T-helper 1 cell treated with Interleukin-12 subunit alpha and Interleukin-12 subunit beta and Interleukin-4 antibody, amounts not matched to agents 30 μg/mL and 1 μg/mL, for 36 hours (primary cell): Measurements from ENCODE around the gene ABCC10.
A peak's percentile ranks its signal among the peaks of the same experiment; 100 is the strongest.
"Not testable (repeated sequence)": the region's sequence is repeated elsewhere in the genome, so short reads cannot be mapped to it uniquely, and the experiment has no call there.

Source experiments
- H3K27ac Mint-ChIP-seq: one replicate; pipeline ENCODE4 v1.8.0; 2021; ENCODE audit warnings: mild to moderate bottlenecking, mixed read lengths
- H3K27me3 Mint-ChIP-seq: one replicate; pipeline ENCODE4 v1.8.0; 2021; ENCODE audit warnings: low read depth, mixed read lengths
- H3K36me3 Mint-ChIP-seq: one replicate; pipeline ENCODE4 v1.8.0; 2021; ENCODE audit warnings: low read depth, mixed read lengths
- H3K4me1 Mint-ChIP-seq: one replicate; pipeline ENCODE4 v1.8.0; 2021; ENCODE audit warnings: low read depth, mixed read lengths
- H3K4me3 Mint-ChIP-seq: one replicate; pipeline ENCODE4 v1.8.0; 2021; ENCODE audit warnings: mild to moderate bottlenecking, moderate library complexity, mixed read lengths
- H3K9me3 Mint-ChIP-seq: one replicate; pipeline ENCODE4 v1.8.0; 2021; ENCODE audit warnings: mixed read lengths

ABCC10 gene

DNA sequence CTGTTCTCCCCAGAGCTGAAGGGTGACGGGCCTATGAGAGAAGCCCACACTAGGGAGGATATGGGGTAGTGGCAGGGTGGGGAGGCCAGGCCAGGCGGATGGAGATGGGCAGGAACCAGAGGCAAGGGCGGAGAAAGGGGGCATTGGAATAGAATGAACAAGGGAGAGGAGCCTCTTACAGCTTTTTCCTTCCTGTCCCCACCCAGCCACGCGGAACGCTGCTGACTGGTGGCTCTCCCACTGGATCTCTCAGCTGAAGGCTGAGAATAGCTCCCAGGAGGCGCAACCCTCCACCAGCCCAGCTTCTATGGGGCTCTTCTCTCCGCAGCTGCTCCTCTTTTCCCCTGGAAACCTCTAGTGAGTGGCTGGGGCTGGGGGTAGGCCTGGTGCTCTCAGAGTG, 17.2 kb downstream of the ABCC10 start:
- H3K27ac Mint-ChIP-seq, result no peak overlapping the region
- H3K36me3 Mint-ChIP-seq, result peaks cover 16% of the 10 kb centered on the region
- no peak overlapping the region for H3K4me3 Mint-ChIP-seq
- no peaks in the 10 kb centered on the region for H3K4me1 Mint-ChIP-seq
- no peaks in the 10 kb centered on the region for H3K9me3 Mint-ChIP-seq
- no peaks in the 10 kb centered on the region for H3K27me3 Mint-ChIP-seq

DNA sequence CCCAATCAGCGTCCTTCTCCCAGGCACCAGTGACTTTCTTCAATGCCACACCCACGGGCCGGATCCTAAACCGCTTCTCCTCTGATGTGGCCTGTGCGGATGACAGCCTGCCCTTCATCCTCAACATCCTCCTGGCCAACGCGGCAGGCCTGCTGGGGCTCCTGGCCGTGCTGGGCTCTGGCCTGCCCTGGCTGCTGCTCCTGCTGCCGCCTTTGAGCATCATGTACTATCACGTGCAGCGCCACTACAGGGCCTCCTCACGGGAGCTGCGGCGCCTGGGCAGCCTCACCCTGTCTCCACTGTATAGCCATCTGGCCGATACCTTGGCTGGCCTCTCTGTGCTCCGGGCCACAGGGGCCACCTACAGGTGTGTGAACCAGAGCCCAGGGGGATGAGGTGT, 18.2 kb downstream of the ABCC10 start:
- H3K4me3 Mint-ChIP-seq, result no peak overlapping the region
- no peaks in the 10 kb centered on the region for H3K9me3 Mint-ChIP-seq
- H3K27me3 Mint-ChIP-seq, result no peaks in the 10 kb centered on the region
- no peak overlapping the region for H3K27ac Mint-ChIP-seq
- H3K36me3 Mint-ChIP-seq, result peaks cover 20% of the 10 kb centered on the region
- no peaks in the 10 kb centered on the region for H3K4me1 Mint-ChIP-seq

DNA sequence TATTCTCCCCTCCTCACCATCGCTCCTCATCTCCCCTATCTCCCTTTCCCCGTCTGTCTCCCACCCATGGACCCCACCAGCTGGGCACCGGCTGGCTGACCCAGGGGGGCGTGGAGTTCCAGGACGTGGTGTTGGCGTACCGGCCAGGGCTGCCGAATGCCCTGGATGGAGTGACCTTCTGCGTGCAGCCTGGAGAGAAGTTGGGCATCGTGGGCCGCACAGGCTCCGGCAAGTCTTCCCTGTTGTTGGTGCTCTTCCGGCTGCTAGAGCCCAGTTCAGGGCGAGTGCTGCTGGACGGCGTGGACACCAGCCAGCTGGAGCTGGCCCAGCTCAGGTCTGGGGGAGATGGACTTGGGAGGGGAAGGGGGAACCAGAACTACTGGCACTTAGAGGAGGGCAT, 20.3 kb downstream of the ABCC10 start:
- H3K4me1 Mint-ChIP-seq, result no peaks in the 10 kb centered on the region
- H3K36me3 Mint-ChIP-seq, result peaks cover 21% of the 10 kb centered on the region
- peak overlapping the region; percentile 19 for H3K27ac Mint-ChIP-seq
- H3K27me3 Mint-ChIP-seq, result no peaks in the 10 kb centered on the region
- no peak overlapping the region for H3K4me3 Mint-ChIP-seq
- H3K9me3 Mint-ChIP-seq, result no peaks in the 10 kb centered on the region

DNA sequence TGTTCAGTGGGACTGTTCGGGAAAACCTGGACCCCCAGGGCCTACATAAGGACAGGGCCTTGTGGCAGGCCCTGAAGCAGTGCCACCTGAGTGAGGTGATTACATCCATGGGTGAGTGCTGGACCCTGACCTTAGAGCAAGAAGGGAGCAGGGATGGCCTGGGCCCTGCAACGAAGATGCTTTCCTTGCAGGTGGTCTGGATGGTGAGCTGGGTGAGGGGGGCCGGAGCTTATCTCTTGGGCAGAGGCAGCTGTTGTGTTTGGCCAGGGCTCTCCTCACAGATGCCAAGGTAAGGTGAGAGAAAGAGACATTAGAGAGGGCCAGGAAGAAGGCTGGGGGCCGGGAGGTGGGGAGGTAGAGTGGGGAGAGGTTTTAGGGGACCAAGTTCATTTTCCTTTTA, 21.6 kb downstream of the ABCC10 start:
- no peak overlapping the region for H3K4me3 Mint-ChIP-seq
- H3K27ac Mint-ChIP-seq, result no peak overlapping the region
- peaks cover 20% of the 10 kb centered on the region for H3K36me3 Mint-ChIP-seq

DNA sequence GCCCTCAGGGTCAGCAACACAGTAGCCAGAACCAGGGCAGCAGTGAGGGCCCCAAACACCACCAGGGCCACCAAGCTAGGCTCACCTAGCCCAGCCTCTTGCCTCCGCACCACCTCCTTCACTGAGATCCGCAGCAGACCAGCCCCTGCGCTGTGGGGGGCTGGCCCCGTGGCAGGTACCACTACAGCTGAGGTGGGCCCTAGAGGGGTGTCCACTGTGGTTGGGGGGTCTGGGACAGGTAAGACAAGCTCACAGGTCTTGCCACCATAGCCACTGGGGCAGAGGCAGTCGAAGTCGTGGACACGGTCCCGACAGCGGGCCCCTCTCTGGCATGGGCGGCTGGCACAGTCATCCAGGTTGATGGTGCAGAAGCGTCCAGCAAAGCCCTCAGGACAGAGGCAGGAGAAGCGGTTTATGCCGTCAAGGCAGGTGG, 23.4 kb downstream of the ABCC10 start:
- Mint-ChIP-seq H3K27ac (no peak overlapping the region), H3K36me3 (peaks cover 19% of the 10 kb centered on the region), H3K4me1 (peaks cover 5% of the 10 kb centered on the region), H3K27me3 (peaks cover 11% of the 10 kb centered on the region), H3K9me3 (no peaks in the 10 kb centered on the region), H3K4me3 (no peak overlapping the region)

More for the DNA sequence above, 21.6 kb downstream of the ABCC10 start:
- H3K27me3 Mint-ChIP-seq, result peaks cover 2% of the 10 kb centered on the region
- no peaks in the 10 kb centered on the region for H3K4me1 Mint-ChIP-seq
- no peaks in the 10 kb centered on the region for H3K9me3 Mint-ChIP-seq

DNA sequence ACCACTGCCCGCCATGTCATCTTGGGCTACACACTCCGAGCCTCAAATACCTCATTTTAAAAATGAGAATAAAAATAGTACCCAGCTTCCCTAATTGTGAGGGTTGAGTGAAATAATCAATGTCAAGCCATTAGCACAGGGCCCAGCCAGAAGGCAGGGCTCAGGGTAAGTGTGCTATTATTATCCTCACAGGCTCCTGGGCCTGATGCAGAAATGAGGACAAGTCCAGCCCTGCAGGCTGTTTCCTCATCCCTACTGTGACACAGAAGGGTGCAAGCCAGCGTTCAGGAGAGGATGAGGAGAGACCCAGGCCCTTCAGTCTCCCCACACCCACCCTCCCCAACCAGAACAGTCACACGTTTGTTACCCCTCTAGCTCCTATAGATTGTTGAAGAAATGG, 24.0 kb downstream of the ABCC10 start:
- Mint-ChIP-seq H3K27me3 (peaks cover 18% of the 10 kb centered on the region), H3K27ac (no peak overlapping the region), H3K4me3 (no peak overlapping the region), H3K4me1 (peaks cover 9% of the 10 kb centered on the region), H3K36me3 (peaks cover 19% of the 10 kb centered on the region), H3K9me3 (no peaks in the 10 kb centered on the region)

DNA sequence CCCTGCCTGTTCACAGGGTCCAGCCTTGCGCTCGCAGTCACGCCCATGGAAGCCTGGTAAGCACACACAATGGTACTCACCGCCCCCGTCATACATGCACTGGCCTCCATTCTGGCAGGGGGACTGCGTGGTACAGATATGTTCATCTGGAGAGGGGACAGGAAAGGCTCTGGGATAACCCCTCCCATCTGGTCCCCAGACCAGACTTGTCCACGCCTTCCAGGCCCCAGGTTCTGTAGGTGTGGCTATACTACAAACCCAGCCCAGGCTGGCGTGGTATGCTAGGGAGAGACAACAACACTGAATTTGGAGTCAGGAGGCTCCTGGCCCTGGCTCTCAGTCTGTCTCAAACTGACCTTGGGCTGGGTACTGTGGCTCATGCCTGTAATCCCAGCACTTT, 24.6 kb downstream of the ABCC10 start:
- Mint-ChIP-seq H3K4me1 (peaks cover 11% of the 10 kb centered on the region), H3K9me3 (no peaks in the 10 kb centered on the region), H3K36me3 (peaks cover 19% of the 10 kb centered on the region), H3K4me3 (no peak overlapping the region), H3K27ac (no peak overlapping the region), H3K27me3 (peaks cover 24% of the 10 kb centered on the region)

DNA sequence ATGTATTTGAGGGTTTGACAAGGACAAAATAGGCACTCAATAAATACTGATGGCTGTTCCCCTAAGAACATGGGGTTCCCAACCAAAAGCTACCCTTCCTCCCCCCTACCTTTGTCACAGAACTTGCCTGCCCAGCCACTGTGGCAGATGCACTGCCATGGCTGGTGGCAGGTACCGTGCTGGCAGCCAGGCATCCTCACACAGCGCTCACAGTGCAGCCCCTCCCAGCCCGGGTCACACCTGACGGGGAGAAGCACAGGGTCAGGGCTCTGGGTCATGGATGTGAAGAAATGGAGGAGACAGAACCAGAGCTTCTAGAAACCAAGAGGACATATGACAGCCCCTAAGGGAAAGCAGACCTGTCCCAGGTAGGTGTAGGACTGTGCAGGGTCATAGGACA, 25.6 kb downstream of the ABCC10 start:
- Mint-ChIP-seq H3K36me3 (peaks cover 14% of the 10 kb centered on the region), H3K4me1 (peaks cover 11% of the 10 kb centered on the region), H3K9me3 (no peaks in the 10 kb centered on the region), H3K27ac (no peak overlapping the region), H3K4me3 (no peak overlapping the region), H3K27me3 (peaks cover 30% of the 10 kb centered on the region)

DNA sequence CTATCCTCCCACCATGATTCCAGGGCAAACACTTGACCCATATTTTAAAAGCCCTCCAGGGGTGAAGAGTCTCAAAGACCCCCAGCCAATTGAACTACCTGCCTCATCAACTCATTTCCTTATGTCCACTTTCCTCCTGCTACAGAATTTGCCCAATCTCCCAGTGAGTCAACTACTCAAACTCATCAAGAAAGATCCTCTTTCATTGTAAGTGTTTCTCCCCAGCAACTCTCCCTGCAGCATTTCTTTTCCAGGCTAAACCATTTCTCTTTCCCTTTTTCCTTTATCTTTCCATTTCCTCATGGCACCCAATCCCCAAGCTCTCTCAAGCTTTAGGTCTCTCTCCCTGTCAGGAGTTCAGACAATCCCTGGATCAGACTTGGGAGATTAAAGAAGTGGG, 26.5 kb downstream of the ABCC10 start:
- Mint-ChIP-seq H3K4me3 (peak overlapping the region; percentile 67), H3K27ac (no peak overlapping the region), H3K27me3 (peaks cover 30% of the 10 kb centered on the region), H3K4me1 (peaks cover 11% of the 10 kb centered on the region), H3K36me3 (peaks cover 8% of the 10 kb centered on the region), H3K9me3 (no peaks in the 10 kb centered on the region)

DNA sequence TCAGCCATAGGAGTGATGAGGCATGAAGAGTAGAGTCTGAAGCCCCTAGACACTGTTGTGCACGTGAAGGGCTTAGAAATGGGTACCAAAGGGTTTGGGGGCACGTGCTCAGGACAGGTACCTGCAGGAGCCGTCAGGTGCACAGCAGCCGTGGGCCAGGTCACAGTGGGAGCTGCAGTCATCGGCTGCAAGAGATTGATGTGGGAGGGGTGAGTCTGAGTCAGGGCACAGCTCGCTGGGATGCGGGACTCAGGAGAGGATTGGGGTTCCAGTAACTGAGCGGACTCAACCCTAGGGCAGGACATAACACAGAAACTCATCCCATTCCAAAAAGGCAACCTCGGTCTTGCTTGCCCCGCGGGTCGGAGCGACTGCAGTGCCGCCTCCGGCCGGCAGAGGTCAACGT, 27.0 kb downstream of the ABCC10 start:
- peaks cover 30% of the 10 kb centered on the region for H3K27me3 Mint-ChIP-seq
- H3K4me1 Mint-ChIP-seq, result peaks cover 11% of the 10 kb centered on the region
- peak overlapping the region; percentile 67 for H3K4me3 Mint-ChIP-seq
- H3K36me3 Mint-ChIP-seq, result peaks cover 6% of the 10 kb centered on the region
- H3K27ac Mint-ChIP-seq, result no peak overlapping the region
- H3K9me3 Mint-ChIP-seq, result no peaks in the 10 kb centered on the region

DNA sequence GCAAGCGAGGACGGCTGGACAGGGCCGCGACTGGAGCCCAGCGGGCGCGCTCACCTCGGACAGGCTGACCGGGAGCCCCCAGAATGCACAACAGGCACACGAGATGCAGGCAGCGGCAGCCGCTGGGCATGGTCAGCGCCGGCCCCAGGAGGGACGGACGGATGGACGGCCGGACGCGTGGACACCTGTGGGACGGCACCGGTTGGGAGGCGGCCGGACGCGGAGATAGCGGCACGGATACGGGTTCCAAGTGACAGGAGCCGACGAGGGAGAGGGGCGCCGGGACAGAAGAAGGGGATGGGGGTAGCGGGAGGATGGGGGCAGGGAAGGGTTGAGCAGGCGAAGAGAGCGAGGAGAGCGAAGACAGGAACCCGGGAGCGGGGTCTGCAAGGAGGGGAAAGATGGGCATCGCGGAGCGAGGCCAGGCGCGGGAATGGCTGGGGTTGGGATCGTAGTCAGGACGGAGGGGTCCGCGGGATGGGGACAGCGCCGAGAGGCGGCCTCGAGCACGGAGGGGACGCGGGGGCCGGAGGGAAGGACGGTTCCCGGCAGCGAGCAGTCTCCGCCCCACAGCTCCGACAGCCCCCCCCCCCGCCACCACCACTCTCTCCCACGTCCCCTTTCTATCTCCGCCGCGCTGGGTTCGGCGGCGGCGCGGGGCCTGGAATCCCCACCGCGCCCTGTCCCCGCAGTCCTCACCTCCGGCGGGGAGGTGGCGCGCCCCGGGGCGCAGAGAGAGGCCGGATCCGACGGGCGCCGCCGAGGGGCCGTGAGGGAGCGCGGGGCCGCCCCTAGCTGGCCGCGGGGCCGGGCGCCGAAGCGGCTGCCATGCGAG, 27.6 kb downstream of the ABCC10 start:
- Mint-ChIP-seq H3K27me3 (peaks cover 34% of the 10 kb centered on the region), H3K4me1 (peaks cover 11% of the 10 kb centered on the region), H3K27ac (no peak overlapping the region), H3K36me3 (peaks cover 5% of the 10 kb centered on the region), H3K4me3 (peak overlapping the region; percentile 67), H3K9me3 (no peaks in the 10 kb centered on the region)

DNA sequence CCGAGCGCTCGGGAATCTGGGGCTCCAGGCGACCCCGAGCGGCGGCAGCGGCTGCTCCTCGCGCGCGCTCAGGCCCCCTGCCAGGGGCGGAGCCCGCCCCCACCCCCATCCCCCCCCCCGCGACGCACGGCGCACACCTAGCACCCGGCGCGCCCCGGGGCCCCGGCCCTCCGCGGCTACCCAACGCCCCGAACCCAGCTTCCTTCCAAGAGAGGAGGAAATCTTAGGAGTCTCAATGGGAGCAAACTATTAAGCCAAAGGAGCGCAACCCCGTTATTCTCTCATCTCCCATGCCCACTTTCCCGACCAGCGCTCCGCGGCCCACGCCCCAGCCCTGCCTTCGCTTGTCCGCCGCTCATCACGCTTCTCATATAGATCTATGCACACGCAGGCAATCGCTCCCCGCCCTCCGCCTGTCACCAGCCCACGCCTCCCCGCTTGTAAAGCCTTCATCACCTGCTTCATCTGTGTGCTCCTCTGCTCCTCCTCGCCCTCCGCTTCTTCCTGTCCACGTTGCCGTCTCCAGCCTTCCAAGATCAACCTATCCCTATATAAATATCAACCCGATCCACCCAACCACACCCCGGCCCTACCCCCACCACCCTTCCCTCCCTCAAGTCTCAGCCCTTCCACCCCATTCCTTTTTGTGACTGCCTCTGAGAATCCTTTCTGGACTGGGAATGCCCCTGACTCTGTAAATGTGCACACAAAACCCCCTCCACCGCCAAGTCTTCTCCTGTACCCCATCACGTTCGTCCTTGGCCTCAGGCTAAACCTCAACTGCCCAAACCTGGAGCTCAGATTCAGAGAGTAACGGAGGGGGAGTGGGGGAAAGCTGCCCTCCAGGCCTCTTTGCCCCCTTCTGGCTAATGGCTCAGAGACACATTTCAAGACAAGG, 28.4 kb downstream of the ABCC10 start, which contains the start of gene DLK2:
Gene DLK2, minus strand, starts transcription at position 18 of the 898 bp plus-strand sequence. CDS start 723 bp downstream, outside the sequence.
- H3K9me3 Mint-ChIP-seq, result no peaks in the 10 kb centered on the region

DNA sequence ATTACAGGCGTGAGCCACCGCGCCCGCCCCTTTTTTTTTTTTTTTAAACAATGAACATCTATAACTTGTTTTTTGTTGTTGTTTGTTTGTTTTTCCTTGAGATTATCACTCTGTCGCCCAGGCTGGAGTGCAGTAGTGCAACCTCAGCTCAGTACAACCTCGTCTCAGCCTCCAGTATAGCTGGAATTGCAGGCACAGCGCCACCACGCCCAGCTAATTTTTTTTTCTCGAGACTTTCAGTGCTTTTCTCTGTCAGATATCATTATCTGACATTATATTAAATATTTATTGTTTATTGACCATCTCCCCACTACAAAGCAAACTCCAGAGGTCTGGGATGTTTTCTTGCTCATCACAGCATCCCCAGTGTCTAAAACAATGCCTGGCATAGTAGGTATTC, 30.3 kb downstream of the ABCC10 start:
- H3K9me3 Mint-ChIP-seq, result no peaks in the 10 kb centered on the region
- H3K4me1 Mint-ChIP-seq, result peaks cover 11% of the 10 kb centered on the region
- no peak overlapping the region for H3K27ac Mint-ChIP-seq
- peaks cover 48% of the 10 kb centered on the region for H3K27me3 Mint-ChIP-seq
- H3K36me3 Mint-ChIP-seq, result peaks cover under 1% of the 10 kb centered on the region
- no peak overlapping the region for H3K4me3 Mint-ChIP-seq

More for the DNA sequence above, 28.4 kb downstream of the ABCC10 start, which contains the start of gene DLK2:
- Mint-ChIP-seq H3K36me3 (peaks cover 2% of the 10 kb centered on the region), H3K4me1 (peaks cover 11% of the 10 kb centered on the region), H3K27me3 (peaks cover 39% of the 10 kb centered on the region), H3K4me3 (peak within 1 kb of the TSS; percentile 85), H3K27ac (peak within 1 kb of the TSS; percentile 46)

DNA sequence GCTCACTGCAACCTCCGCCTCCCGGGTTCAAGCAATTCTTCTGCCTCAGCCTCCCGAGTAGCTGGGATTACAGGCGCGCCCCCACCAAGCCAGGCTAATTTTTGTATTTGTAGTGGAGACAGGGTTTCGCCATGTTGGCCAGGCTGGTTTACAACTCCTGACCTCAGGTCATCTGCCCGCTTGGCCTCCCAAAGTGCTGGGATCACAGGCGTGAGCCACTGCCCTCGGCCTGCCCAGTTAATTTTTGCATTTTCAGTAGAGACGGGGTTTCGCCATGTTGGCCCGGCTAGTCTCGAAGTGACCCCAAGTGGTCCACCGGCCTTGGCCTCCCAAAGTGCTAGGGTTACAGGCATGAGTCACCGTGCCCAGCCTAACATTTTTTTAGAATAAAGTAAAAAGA, 30.8 kb downstream of the ABCC10 start:
- H3K36me3 Mint-ChIP-seq, H3K9me3 Mint-ChIP-seq, H3K27ac Mint-ChIP-seq, H3K4me3 Mint-ChIP-seq: not testable (repeated sequence)
- Mint-ChIP-seq H3K27me3 (peaks cover 52% of the 10 kb centered on the region), H3K4me1 (peaks cover 11% of the 10 kb centered on the region)
